Neural progenitor cell (in vitro differentiated cells): ENCODE results near the gene SREK1. TPM values are rescaled to one million over a fixed set of nuclear protein-coding genes. Genes with fewer than 3 reads are reported as not detected.
A peak's percentile ranks its signal among the peaks of the same experiment; 100 is the strongest.

Source experiments
- DNase-seq: peaks from one replicate; pipeline ENCODE4 v3.0.0-alpha.2; 2016; ENCODE audit warnings: low spot score
- H2AFZ ChIP-seq: fragments of 200-600 bp; sonication (generic); replicated peaks from 2 replicates; pipeline ENCODE4 v1.6.1; 2016; ENCODE audit warnings: antibody characterized with exemption
- H3F3A ChIP-seq: fragments of 200-600 bp; sonication (generic); 2 replicates; pipeline ENCODE4 v1.6.1; 2016; ENCODE audit warnings: antibody characterized with exemption, low read depth
- H3K27ac ChIP-seq: fragments of 200-600 bp; sonication (generic); 2 replicates; pipeline ENCODE4 v1.5.1; 2016; ENCODE audit warnings: mild to moderate bottlenecking
- H3K27me3 ChIP-seq: fragments of 200-600 bp; sonication (generic); 2 replicates; pipeline ENCODE4 v1.6.1; 2016; ENCODE audit warnings: mild to moderate bottlenecking, moderate library complexity
- H3K36me3 ChIP-seq: fragments of 200-600 bp; sonication (generic); 2 replicates; pipeline ENCODE4 v1.5.1; 2016
- H3K4me1 ChIP-seq: fragments of 200-600 bp; sonication (generic); 2 replicates; pipeline ENCODE4 v1.6.1; 2016; ENCODE audit warnings: mixed run types
- H3K4me2 ChIP-seq: fragments of 200-600 bp; sonication (generic); 2 replicates; pipeline ENCODE4 v1.6.1; 2016
- H3K4me3 ChIP-seq: fragments of 200-600 bp; sonication (generic); 2 replicates; pipeline ENCODE4 v1.5.1; 2016
- H3K79me2 ChIP-seq: fragments of 200-600 bp; sonication (generic); 2 replicates; pipeline ENCODE4 v1.6.1; 2016; ENCODE audit warnings: low read depth
- H3K9ac ChIP-seq: fragments of 200-600 bp; sonication (generic); 2 replicates; pipeline ENCODE4 v1.6.1; 2016
- H3K9me3 ChIP-seq: fragments of 200-600 bp; sonication (generic); 2 replicates; pipeline ENCODE4 v1.5.1; 2016; ENCODE audit warnings: low read depth
- H4K20me1 ChIP-seq: fragments of 200-600 bp; sonication (generic); 2 replicates; pipeline ENCODE4 v1.6.1; 2016; ENCODE audit warnings: low read depth
- H3K27ac Mint-ChIP-seq: 3 replicates; pipeline ENCODE4 v1.8.0; 2021; ENCODE audit warnings: mixed read lengths
- H3K27me3 Mint-ChIP-seq: 2 replicates; pipeline ENCODE4 v1.8.0; 2022; ENCODE audit warnings: low read depth, mild to moderate bottlenecking, inconsistent platforms, moderate library complexity, mixed read lengths; ENCODE audit not compliant: insufficient read depth
- H3K36me3 Mint-ChIP-seq: 3 replicates; pipeline ENCODE4 v1.8.0; 2021; ENCODE audit warnings: mixed read lengths
- H3K4me1 Mint-ChIP-seq: 3 replicates; pipeline ENCODE4 v1.8.0; 2021; ENCODE audit warnings: mixed read lengths
- H3K4me3 Mint-ChIP-seq: 3 replicates; pipeline ENCODE4 v1.8.0; 2021; ENCODE audit warnings: mild to moderate bottlenecking, moderate library complexity, mixed read lengths
- H3K9me3 Mint-ChIP-seq: 3 replicates; pipeline ENCODE4 v1.8.0; 2020; ENCODE audit warnings: mixed read lengths
- CTCF ChIP-seq: fragments of 200-600 bp; sonication (generic); IDR thresholded peaks from 2 replicates; pipeline ENCODE4 v1.5.1; 2017; ENCODE audit warnings: antibody characterized with exemption, mild to moderate bottlenecking
- EZH2 ChIP-seq: fragments of 200-600 bp; sonication (generic); IDR thresholded peaks from 2 replicates; pipeline ENCODE4 v1.6.1; 2017; ENCODE audit warnings: antibody characterized with exemption, mild to moderate bottlenecking, moderate library complexity
- EZH2phosphoT487 ChIP-seq: fragments of 200-600 bp; sonication (generic); IDR thresholded peaks from 2 replicates; pipeline ENCODE4 v1.6.1; 2017; ENCODE audit warnings: antibody characterized with exemption
- total RNA-seq: library from RNA; depleted of rRNA; stranded (reverse); fragments of >200 nt; gene quantifications from 2 replicates; pipeline ENCODE4 v1.2.3, GENCODE V29; 2015; ENCODE audit warnings: low replicate concordance

SREK1 gene
- total RNA-seq, 1 donor from 2014 or later: 95.6 TPM

GRCh38 chr5:66224773-66225553, 80.9 kb downstream of the SREK1 start:
- H3K4me1 ChIP-seq: no peaks in the 10 kb centered on the region
- Mint-ChIP-seq H3K4me3 (no peak overlapping the region), H3K27ac (no peak overlapping the region)

GRCh38 chr5:66230551-66230950, 86.5 kb downstream of the SREK1 start:
- H3K79me2 ChIP-seq: no peaks in the 10 kb centered on the region
- Mint-ChIP-seq H3K27me3 (peaks cover 5% of the 10 kb centered on the region), H3K4me3 (no peak overlapping the region), H3K9me3 (peaks cover 10% of the 10 kb centered on the region), H3K4me1 (peaks cover 17% of the 10 kb centered on the region), H3K36me3 (no peaks in the 10 kb centered on the region), H3K27ac (no peak overlapping the region)
- no peak for TF ChIP-seq EZH2phosphoT487
- no peak for TF ChIP-seq CTCF
- no peak for TF ChIP-seq EZH2
- no peaks in the 10 kb centered on the region for H3K4me1 ChIP-seq
- no peaks in the 10 kb centered on the region for H3F3A ChIP-seq
- no peaks in the 10 kb centered on the region for H4K20me1 ChIP-seq
- no peak overlapping the region for H3K4me2 ChIP-seq
- no peaks in the 10 kb centered on the region for H3K27me3 ChIP-seq
- peak overlapping the region; percentile 45 for H2AFZ ChIP-seq
- H3K4me3 ChIP-seq: no peak overlapping the region
- no peak overlapping the region for H3K27ac ChIP-seq
- DNase-seq: no peak
- no peaks in the 10 kb centered on the region for H3K9me3 ChIP-seq
- H3K9ac ChIP-seq: no peak overlapping the region
- no peaks in the 10 kb centered on the region for H3K36me3 ChIP-seq

More at GRCh38 chr5:66224773-66225553, 80.9 kb downstream of the SREK1 start:
- Histone ChIP-seq H3F3A (no peaks in the 10 kb centered on the region), H3K79me2 (no peaks in the 10 kb centered on the region), H3K9me3 (no peaks in the 10 kb centered on the region), H4K20me1 (no peaks in the 10 kb centered on the region), H3K36me3 (no peaks in the 10 kb centered on the region), H3K9ac (no peak overlapping the region), H3K4me3 (no peak overlapping the region), H3K27ac (no peak overlapping the region), H2AFZ (no peak overlapping the region), H3K27me3 (no peaks in the 10 kb centered on the region), H3K4me2 (no peak overlapping the region)
- Mint-ChIP-seq H3K36me3 (no peaks in the 10 kb centered on the region), H3K9me3 (peaks cover 19% of the 10 kb centered on the region), H3K4me1 (no peaks in the 10 kb centered on the region), H3K27me3 (peaks cover 3% of the 10 kb centered on the region)
- TF ChIP-seq CTCF: no peak
- no peak for TF ChIP-seq EZH2
- no peak for TF ChIP-seq EZH2phosphoT487
- DNase-seq: no peak

GRCh38 chr5:66231508-66231907, 87.4 kb downstream of the SREK1 start:
- Histone ChIP-seq H4K20me1 (no peaks in the 10 kb centered on the region), H3K9ac (no peak overlapping the region), H3K27ac (no peak overlapping the region), H3K27me3 (no peaks in the 10 kb centered on the region), H3K79me2 (no peaks in the 10 kb centered on the region), H3K9me3 (no peaks in the 10 kb centered on the region), H3K36me3 (no peaks in the 10 kb centered on the region), H3K4me3 (no peak overlapping the region), H2AFZ (no peak overlapping the region), H3K4me1 (no peaks in the 10 kb centered on the region), H3K4me2 (no peak overlapping the region), H3F3A (no peaks in the 10 kb centered on the region)
- Mint-ChIP-seq H3K27ac (no peak overlapping the region), H3K4me3 (no peak overlapping the region), H3K4me1 (peaks cover 17% of the 10 kb centered on the region), H3K36me3 (no peaks in the 10 kb centered on the region), H3K27me3 (peaks cover 5% of the 10 kb centered on the region), H3K9me3 (peaks cover 12% of the 10 kb centered on the region)
- TF ChIP-seq EZH2phosphoT487 (no peak), CTCF (no peak), EZH2 (no peak)
- DNase-seq: no peak
